Astrocyte of the spinal cord (primary cell): ENCODE results near the gene EMID1.

Source experiments
- DNase-seq: peaks from one replicate; pipeline ENCODE4 v3.0.0; 2011; ENCODE audit warnings: low read depth, low spot score
- H3K4me3 ChIP-seq: 2 replicates; pipeline ENCODE4 v1.5.1; 2011; ENCODE audit warnings: low read depth, mild to moderate bottlenecking, low read length, moderate library complexity
- CTCF ChIP-seq: IDR thresholded peaks from 2 replicates; pipeline ENCODE4 v1.5.1; 2012; ENCODE audit warnings: low read depth, mild to moderate bottlenecking, low read length, inconsistent platforms
- in situ Hi-C: cut with HindIII; loops from 2 replicates; pipeline ENCODE4 v1.10.0; 2017; ENCODE audit warnings: low sequenced_read_pairs

The EMID1 gene

DNA sequence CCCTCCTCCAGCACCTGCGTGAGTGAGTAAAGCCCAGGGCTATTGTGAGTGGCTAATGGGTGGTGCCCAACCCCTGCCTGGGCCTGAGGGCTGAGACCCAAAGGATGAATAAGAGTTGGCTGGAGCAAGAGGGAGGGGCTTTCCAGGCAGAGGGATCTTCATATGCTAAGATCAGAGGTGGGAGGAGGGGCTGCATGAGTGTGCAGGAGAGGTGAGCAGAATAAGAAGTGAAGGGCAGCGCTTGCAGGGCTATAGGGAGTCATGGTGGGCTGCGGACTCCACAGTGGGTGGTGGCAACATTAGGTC, 3.9 kb downstream of the EMID1 start:
- TF ChIP-seq CTCF, result no peak
- no peak for DNase-seq
- in situ Hi-C loops, result no loop called here
- H3K4me3 ChIP-seq, result no peak overlapping the region

- TF ChIP-seq CTCF, result no peak
- in situ Hi-C loops, result no loop called here
- no peak for DNase-seq
- H3K4me3 ChIP-seq, result no peak overlapping the region
Measured at GRCh38 chr22:29211066-29211465, 5.4 kb downstream of the EMID1 start.

GRCh38 chr22:29211466-29211865, 5.8 kb downstream of the EMID1 start:
- no peak for TF ChIP-seq CTCF
- no peak overlapping the region for H3K4me3 ChIP-seq
- in situ Hi-C loops, result no loop called here
- no peak for DNase-seq

GRCh38 chr22:29212743-29213142, 7.0 kb downstream of the EMID1 start:
- in situ Hi-C loops, result no loop called here
- no peak overlapping the region for H3K4me3 ChIP-seq
- TF ChIP-seq CTCF, result no peak
- no peak for DNase-seq

- in situ Hi-C loops, result no loop called here
- no peak for TF ChIP-seq CTCF
- no peak for DNase-seq
- H3K4me3 ChIP-seq, result no peak overlapping the region
Measured at GRCh38 chr22:29213493-29213892, 7.8 kb downstream of the EMID1 start.

- DNase-seq, result no peak
- in situ Hi-C loops, result no loop called here
- no peak for TF ChIP-seq CTCF
- no peak overlapping the region for H3K4me3 ChIP-seq
Measured at GRCh38 chr22:29214232-29214631, 8.5 kb downstream of the EMID1 start.

GRCh38 chr22:29215012-29215860, 9.5 kb downstream of the EMID1 start:
- no peak for TF ChIP-seq CTCF
- H3K4me3 ChIP-seq, result no peak overlapping the region
- in situ Hi-C loops, result no loop called here
- DNase-seq, result no peak
